ENCODE measurements around the gene TTC12.

TTC12 gene

DNA sequence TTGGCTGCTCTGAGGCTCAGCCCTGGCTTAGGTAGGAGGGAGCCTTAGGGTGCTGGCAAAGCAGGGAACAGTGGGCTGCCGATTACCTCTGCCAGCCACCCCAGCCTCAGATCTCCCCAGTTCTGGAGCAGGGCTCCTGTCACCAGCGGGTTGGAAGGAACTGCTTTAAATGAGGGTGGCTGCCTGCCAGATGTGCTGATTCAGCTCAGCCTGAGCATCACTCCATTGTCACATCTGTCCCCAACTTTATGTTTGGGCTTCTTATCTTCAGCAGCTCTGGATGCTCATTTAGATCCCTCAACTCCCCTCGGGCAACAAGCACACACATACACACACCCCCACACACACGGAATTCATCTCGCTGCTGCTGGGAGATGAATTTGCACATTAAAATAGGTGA, 56.3 kb downstream of the TTC12 start:
- H3K4me3 ChIP-seq = no peak overlapping the region
- no peaks in the 10 kb centered on the region for H3K27me3 ChIP-seq
- H4K20me1 ChIP-seq = no peaks in the 10 kb centered on the region
- no peaks in the 10 kb centered on the region for H3K36me3 ChIP-seq
- H3K4me1 ChIP-seq = no peaks in the 10 kb centered on the region
- no peak overlapping the region for H3K27ac ChIP-seq
- no peak overlapping the region for H3K4me2 ChIP-seq
- TF ChIP-seq Cebpa-rat (IDR thresholded peaks at IDR 0.05) = no peak
- H3K9ac ChIP-seq = no peak overlapping the region
- no peaks in the 10 kb centered on the region for H3K9me3 ChIP-seq

DNA sequence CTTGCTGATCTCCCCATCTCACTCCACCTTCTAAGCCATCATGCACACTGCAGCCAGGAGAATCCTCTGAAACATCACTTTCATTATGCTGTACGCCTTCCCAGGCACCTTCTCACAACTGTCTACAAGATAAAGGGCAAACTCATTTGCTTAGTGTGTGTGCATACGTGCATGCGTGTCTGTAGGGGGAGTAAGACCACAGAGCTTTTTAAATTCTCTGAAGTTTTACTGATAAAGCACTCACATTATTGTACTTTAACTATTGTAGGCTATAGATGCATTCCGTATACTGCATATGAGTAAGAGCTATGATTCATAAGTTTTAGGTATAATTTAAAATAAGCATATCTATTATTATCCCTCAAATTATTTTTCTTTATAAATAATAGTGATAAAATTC, 57.9 kb downstream of the TTC12 start:
- no peak for TF ChIP-seq Cebpa-rat (IDR thresholded peaks at IDR 0.05)
- H4K20me1 ChIP-seq = no peaks in the 10 kb centered on the region
- no peaks in the 10 kb centered on the region for H3K4me1 ChIP-seq
- no peaks in the 10 kb centered on the region for H3K27me3 ChIP-seq
- H3K4me3 ChIP-seq = no peak overlapping the region
- H3K9me3 ChIP-seq = no peaks in the 10 kb centered on the region
- no peaks in the 10 kb centered on the region for H3K36me3 ChIP-seq
- H3K9ac ChIP-seq = no peak overlapping the region
- H3K4me2 ChIP-seq = no peak overlapping the region
- no peak overlapping the region for H3K27ac ChIP-seq

DNA sequence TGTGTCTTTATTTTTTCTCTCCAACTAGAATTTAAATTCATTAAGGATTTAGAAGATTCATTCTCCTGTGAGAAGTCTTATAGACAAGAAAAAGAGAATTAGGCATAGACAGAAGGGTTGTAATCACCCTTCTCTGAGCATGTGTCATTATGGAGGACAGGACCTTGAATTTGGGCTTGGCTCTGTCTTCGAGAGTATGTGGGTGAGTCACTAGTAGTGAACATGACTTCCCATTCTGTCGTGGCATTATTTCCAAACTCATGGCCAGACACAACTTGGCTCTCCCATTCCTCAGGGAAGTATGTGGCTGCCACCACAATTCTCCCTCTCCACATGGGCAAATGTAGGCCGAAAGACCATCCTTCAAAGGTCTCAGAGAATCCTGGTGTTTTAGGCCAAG, 58.9 kb downstream of the TTC12 start:
- Histone ChIP-seq H3K36me3 (no peaks in the 10 kb centered on the region), H3K4me1 (no peaks in the 10 kb centered on the region), H3K9ac (no peak overlapping the region), H3K4me3 (no peak overlapping the region), H3K4me2 (no peak overlapping the region), H3K9me3 (no peaks in the 10 kb centered on the region), H4K20me1 (no peaks in the 10 kb centered on the region), H3K27me3 (no peaks in the 10 kb centered on the region), H3K27ac (no peak overlapping the region)
- no peak for TF ChIP-seq Cebpa-rat (IDR thresholded peaks at IDR 0.05)

DNA sequence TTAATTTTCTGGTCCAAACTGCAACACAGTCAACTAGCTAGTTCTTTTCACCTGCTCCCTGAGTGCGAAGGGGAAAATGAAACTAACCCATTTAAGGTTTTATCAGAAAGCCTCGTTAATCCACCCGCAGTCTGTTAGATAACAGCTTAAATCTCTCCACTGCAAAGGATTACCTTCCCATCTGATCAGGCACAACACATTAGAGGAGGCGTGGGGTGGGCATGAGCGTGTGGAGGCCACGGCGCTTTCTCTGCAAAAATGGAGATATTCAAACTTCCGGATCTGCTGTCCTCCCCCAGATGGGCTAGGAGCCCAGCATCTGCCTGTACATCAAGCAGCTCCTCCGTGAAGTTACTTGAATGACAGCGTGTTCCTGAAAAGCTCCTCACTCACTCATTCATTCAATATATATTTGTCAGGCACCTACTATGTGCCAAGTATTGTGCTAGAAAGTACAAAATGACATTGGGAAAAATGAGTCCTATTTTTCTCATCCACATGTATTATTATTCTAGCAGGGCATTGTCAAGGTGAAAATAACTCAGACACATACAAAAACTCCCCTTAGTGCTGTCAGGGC, 59.7 kb downstream of the TTC12 start:
- Histone ChIP-seq H3K27me3 (no peaks in the 10 kb centered on the region), H3K4me3 (no peak overlapping the region), H3K9ac (no peak overlapping the region), H4K20me1 (no peaks in the 10 kb centered on the region), H3K4me2 (no peak overlapping the region), H3K27ac (no peak overlapping the region), H3K36me3 (no peaks in the 10 kb centered on the region), H3K9me3 (no peaks in the 10 kb centered on the region), H3K4me1 (no peaks in the 10 kb centered on the region)
- TF ChIP-seq Cebpa-rat (IDR thresholded peaks at IDR 0.05) = no peak

DNA sequence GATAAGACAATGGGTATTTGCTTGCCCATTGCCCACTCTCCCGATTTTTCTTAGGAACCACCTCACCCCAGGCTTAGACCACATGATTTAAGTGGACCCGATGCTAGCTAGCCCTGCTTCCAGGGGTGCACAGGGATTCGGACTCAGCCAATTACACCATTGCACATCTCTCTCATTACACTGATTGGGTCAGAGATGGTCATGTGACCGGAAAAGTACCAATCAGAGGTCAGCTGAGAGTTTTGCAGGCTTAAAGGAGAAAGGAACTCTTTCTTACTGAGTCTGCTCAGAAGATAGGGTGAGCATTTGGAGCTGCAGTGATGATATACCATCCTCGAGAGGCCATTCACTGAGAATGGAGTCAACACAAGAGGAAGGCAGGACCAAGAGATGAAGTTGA, 61.0 kb downstream of the TTC12 start:
- Histone ChIP-seq H4K20me1 (no peaks in the 10 kb centered on the region), H3K4me3 (no peak overlapping the region), H3K9ac (no peak overlapping the region), H3K4me1 (no peaks in the 10 kb centered on the region), H3K9me3 (no peaks in the 10 kb centered on the region), H3K27me3 (no peaks in the 10 kb centered on the region), H3K36me3 (no peaks in the 10 kb centered on the region), H3K4me2 (no peak overlapping the region), H3K27ac (no peak overlapping the region)
- no peak for TF ChIP-seq Cebpa-rat (IDR thresholded peaks at IDR 0.05)

DNA sequence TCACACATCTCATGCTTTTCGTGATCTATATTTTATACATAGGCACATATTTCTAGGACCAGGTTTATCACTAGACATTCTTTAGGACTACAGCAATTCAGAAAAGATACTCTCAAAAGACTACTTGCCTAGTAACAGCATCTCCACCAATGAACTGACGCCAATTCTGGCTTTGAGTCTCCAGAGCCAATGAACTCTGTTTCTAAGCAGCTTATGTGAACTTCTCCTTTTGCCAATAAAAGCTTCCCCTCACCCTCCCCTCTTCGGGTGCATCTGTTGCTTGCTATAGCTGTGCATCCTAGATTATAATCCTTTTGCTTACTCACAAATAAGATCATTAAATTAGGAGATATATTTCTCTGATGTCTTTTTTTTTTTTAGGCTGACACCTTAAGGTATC, 61.8 kb downstream of the TTC12 start:
- H3K4me3 ChIP-seq = no peak overlapping the region
- no peak overlapping the region for H3K4me2 ChIP-seq
- no peaks in the 10 kb centered on the region; the same call in 1 of the 2 replicates for H3K9me3 ChIP-seq
- TF ChIP-seq Cebpa-rat (IDR thresholded peaks at IDR 0.05) = no peak
- H3K27me3 ChIP-seq = no peaks in the 10 kb centered on the region
- H3K4me1 ChIP-seq = no peaks in the 10 kb centered on the region
- no peaks in the 10 kb centered on the region for H3K36me3 ChIP-seq
- no peak overlapping the region for H3K27ac ChIP-seq
- no peak overlapping the region for H3K9ac ChIP-seq
- no peaks in the 10 kb centered on the region for H4K20me1 ChIP-seq

DNA sequence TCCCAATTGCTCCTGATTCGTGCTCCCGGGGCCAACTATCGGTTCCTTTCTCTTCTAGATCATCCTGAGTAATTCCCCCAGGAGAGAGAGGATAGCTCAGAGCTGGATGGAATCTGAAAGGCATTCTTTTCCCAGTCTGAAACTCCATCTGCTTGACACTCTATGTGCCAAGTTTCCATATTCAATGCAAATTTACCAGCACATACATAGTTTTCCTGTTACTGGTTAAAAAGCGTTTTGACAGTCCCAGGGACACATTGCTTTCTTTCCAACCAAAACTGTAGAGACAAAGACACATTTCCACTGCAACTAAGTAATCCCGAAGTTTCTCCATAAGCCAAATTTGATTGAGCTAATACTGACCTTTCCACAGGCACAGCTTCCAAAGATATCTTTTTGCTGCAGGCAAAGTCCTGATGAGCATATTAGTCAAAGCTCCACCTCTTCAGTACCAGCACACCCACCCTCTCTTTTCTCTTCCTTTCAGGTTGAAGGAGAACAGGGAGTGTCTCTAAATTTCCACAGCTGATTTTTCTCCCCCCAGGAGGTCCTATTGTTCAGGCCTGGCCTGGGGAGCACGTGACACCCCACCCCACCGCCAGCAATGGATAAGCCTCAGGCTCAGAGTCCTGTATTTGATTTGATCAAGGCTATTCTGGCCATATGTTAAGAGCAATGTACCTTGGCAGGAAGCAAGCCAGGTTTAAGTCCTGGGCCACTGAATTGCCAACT, 63.5 kb downstream of the TTC12 start:
- TF ChIP-seq Cebpa-rat (IDR thresholded peaks at IDR 0.05) = no peak
- H3K36me3 ChIP-seq = no peaks in the 10 kb centered on the region
- H3K9me3 ChIP-seq = no peaks in the 10 kb centered on the region; the same call in 1 of the 2 replicates
- no peak overlapping the region for H3K27ac ChIP-seq
- no peak overlapping the region for H3K4me3 ChIP-seq
- H3K4me1 ChIP-seq = no peaks in the 10 kb centered on the region
- no peak overlapping the region for H3K9ac ChIP-seq
- no peak overlapping the region for H3K4me2 ChIP-seq
- H4K20me1 ChIP-seq = no peaks in the 10 kb centered on the region
- no peaks in the 10 kb centered on the region for H3K27me3 ChIP-seq

DNA sequence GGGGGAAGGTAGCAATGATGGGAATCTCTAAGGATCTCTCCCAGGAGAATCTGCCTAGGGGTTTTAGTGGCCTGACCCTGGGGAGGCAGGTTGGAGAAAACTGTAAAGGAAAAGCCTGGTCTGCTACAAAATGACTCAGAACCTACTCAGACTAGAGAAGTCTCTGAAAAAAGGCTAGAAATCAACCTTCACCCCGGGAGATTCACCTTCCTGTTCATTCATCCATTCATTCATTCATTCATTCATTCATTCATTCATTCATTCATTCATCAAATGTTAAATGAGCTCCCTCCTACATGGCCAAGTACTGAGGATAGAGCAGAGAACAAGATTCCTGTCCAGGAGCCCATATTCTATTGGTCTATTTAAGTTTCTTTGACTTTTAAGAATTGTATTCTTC, 64.3 kb downstream of the TTC12 start:
- Histone ChIP-seq H3K27ac (no peak overlapping the region), H3K9ac (no peak overlapping the region), H4K20me1 (no peaks in the 10 kb centered on the region), H3K4me2 (no peak overlapping the region), H3K4me1 (no peaks in the 10 kb centered on the region), H3K36me3 (no peaks in the 10 kb centered on the region), H3K27me3 (no peaks in the 10 kb centered on the region), H3K4me3 (no peak overlapping the region), H3K9me3 (no peaks in the 10 kb centered on the region; the same call in 1 of the 2 replicates)
- TF ChIP-seq Cebpa-rat (IDR thresholded peaks at IDR 0.05) = no peak

DNA sequence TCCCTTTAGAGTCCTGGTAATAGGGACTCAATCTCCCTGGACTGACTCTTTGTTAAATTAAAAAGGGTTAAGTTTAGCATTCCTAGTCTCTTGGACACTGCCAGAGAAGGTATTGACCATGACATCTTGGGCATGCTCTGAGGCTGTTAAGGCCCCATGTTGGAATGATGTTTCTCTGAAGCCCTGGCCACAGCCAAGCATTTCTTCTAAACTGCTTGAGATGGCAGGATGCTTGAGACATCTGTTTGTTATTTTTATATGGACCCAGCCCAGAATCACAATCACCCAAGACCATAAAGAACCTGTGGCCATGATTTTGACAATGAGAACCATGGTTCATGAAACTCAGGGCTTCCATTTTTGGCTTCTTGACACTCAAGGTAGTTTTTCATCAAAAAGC, 67.7 kb downstream of the TTC12 start:
- Histone ChIP-seq H3K27me3 (no peaks in the 10 kb centered on the region), H3K4me1 (no peaks in the 10 kb centered on the region), H3K4me3 (no peak overlapping the region), H4K20me1 (no peaks in the 10 kb centered on the region), H3K27ac (no peak overlapping the region), H3K9ac (no peak overlapping the region), H3K9me3 (no peaks in the 10 kb centered on the region; the same call in 1 of the 2 replicates), H3K36me3 (no peaks in the 10 kb centered on the region), H3K4me2 (no peak overlapping the region)
- TF ChIP-seq Cebpa-rat (IDR thresholded peaks at IDR 0.05) = no peak

DNA sequence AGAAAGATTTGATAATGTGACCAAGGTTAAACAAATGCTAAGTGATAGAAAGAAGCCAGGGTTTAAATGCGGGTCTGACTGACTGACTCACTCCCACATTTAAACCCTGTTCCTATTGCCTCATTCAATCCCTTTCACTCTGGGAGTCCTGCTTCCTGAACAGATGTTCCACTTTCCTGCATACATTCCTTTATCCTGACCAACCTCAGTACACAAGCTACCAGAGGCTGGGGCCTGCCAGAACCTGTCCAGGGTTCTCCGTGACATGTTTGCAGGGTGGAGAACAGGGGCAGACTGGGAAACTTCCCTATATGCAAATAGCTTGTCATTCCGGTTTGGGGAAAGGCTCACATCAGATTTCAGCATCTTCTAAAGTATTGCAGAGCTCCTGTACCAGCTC, 70.2 kb downstream of the TTC12 start:
- H4K20me1 ChIP-seq = no peaks in the 10 kb centered on the region
- H3K4me2 ChIP-seq = no peak overlapping the region
- TF ChIP-seq Cebpa-rat (IDR thresholded peaks at IDR 0.05) = no peak
- H3K27me3 ChIP-seq = no peaks in the 10 kb centered on the region
- H3K4me1 ChIP-seq = no peaks in the 10 kb centered on the region
- H3K9me3 ChIP-seq = no peaks in the 10 kb centered on the region; the same call in 1 of the 2 replicates
- H3K36me3 ChIP-seq = no peaks in the 10 kb centered on the region
- H3K27ac ChIP-seq = no peak overlapping the region
- H3K9ac ChIP-seq = no peak overlapping the region
- no peak overlapping the region for H3K4me3 ChIP-seq
